K562 (cell line): ENCODE measurements around the gene C1QTNF12. TPM values are rescaled to one million over a fixed set of nuclear protein-coding genes. Genes with fewer than 3 reads are reported as not detected.
A peak's percentile ranks its signal among the peaks of the same experiment; 100 is the strongest.

Experiments used
- CC2D1A ChIP-seq: fragments of 450-650 bp; IDR thresholded peaks from 2 replicates; pipeline ENCODE4 v1.6.1; 2017; ENCODE audit warnings: mild to moderate bottlenecking
- COPS2 ChIP-seq: fragments of 450-650 bp; conservative IDR thresholded peaks from 2 replicates; pipeline ENCODE4 v1.6.1; 2016; ENCODE audit warnings: mild to moderate bottlenecking, moderate library complexity
- CREM ChIP-seq: IDR thresholded peaks from 2 replicates; pipeline ENCODE4 v1.6.1; 2014; ENCODE audit warnings: antibody characterized with exemption, low read depth
- FOS ChIP-seq: IDR thresholded peaks from 3 replicates; pipeline ENCODE4 v1.6.1; 2011; ENCODE audit not compliant: insufficient read length; ENCODE audit errors: extremely low read depth
- GABPB2 ChIP-seq: fragments of 250-450 bp; sonication (Bioruptor Pico); conservative IDR thresholded peaks from 2 replicates; pipeline ENCODE4 v1.5.1; 2021; ENCODE audit warnings: mild to moderate bottlenecking
- HDGF ChIP-seq: fragments of 450-650 bp; IDR thresholded peaks from 2 replicates; pipeline ENCODE4 v1.6.1; 2016
- NONO ChIP-seq, 2 experiments: fragments of 200-400 bp in 1 of 2; fragments of 450-650 bp in 1 of 2; formaldehyde crosslinking in 1 of 2; IDR thresholded peaks; 2 replicates each; pipeline ENCODE4 v1.6.1; 2017; ENCODE audit warnings: low read depth in 2 of 2, mild to moderate bottlenecking in 2 of 2, moderate library complexity in 2 of 2, low read length in 1 of 2
- RAD21 ChIP-seq, 2 experiments: fragments of 250-450 bp in 1 of 2; fragments of 450-650 bp in 1 of 2; sonication (Bioruptor Pico) in 1 of 2; formaldehyde crosslinking in 1 of 2; IDR thresholded peaks in 1 of 2; conservative IDR thresholded peaks in 1 of 2; 2 replicates each; pipeline versions ENCODE4 v1.4.0 to v1.8.0; 2020 to 2022; ENCODE audit warnings: mild to moderate bottlenecking in 2 of 2, moderate library complexity in 1 of 2
- RERE ChIP-seq: sonication (generic); formaldehyde crosslinking; IDR thresholded peaks from 2 replicates; pipeline ENCODE4 v1.8.0; 2023; ENCODE audit warnings: missing genetic modification reagents, mild to moderate bottlenecking, borderline replicate concordance
- SIN3B ChIP-seq: fragments of 450-650 bp; IDR thresholded peaks from 2 replicates; pipeline ENCODE4 v1.6.1; 2017; ENCODE audit warnings: low read depth, mild to moderate bottlenecking, moderate library complexity
- SMAD3 ChIP-seq: fragments of 450-650 bp; formaldehyde crosslinking; conservative IDR thresholded peaks from 2 replicates; pipeline ENCODE4 v1.4.0; 2020; ENCODE audit warnings: mild to moderate bottlenecking
- SOX6 ChIP-seq: fragments of 450-650 bp; IDR thresholded peaks from 2 replicates; pipeline ENCODE4 v1.6.1; 2014; ENCODE audit warnings: mild to moderate bottlenecking
- TAF15 ChIP-seq: fragments of 200-400 bp; formaldehyde crosslinking; IDR thresholded peaks from 2 replicates; pipeline ENCODE4 v1.6.1; 2017; ENCODE audit warnings: mild to moderate bottlenecking, low read depth, low read length, moderate library complexity
- TAF7 ChIP-seq: fragments of 450-650 bp; IDR thresholded peaks from 2 replicates; pipeline ENCODE4 v1.6.1; 2016; ENCODE audit warnings: missing genetic modification characterization, missing compliant biosample characterization
- TRIM25 ChIP-seq: fragments of 450-650 bp; IDR thresholded peaks from 2 replicates; pipeline ENCODE4 v1.7.0; 2016; ENCODE audit warnings: borderline replicate concordance
- XRCC3 ChIP-seq: fragments of 450-650 bp; IDR thresholded peaks from 2 replicates; pipeline ENCODE4 v1.6.1; 2017; ENCODE audit warnings: mild to moderate bottlenecking, moderate library complexity
- ZNF347 ChIP-seq: fragments of 450-650 bp; formaldehyde crosslinking; IDR thresholded peaks from 2 replicates; pipeline ENCODE4 v1.4.0; 2020; ENCODE audit warnings: low read depth, mild to moderate bottlenecking, moderate library complexity
- polyA plus RNA-seq, 8 experiments: library from polyadenylated mRNA; depleted of rRNA in 4 of 8; stranded (reverse) in 5 of 8; unstranded in 3 of 8; fragments of >200 nt; fragmentation: Nextera tagmentation in 2 of 8; fragmentation: Illumina TruSeq in 1 of 8; extraction: Ambion mirVana in 2 of 8; extraction: Trizol in 1 of 8; gene quantifications; 2 replicates each; pipeline versions ENCODE4 v1.2.1 to v1.2.3, GENCODE V29; 2011 to 2014; ENCODE audit warnings: inconsistent platforms in 1 of 8, missing spikeins in 1 of 8
- total RNA-seq, 7 experiments: library from RNA; depleted of rRNA in 6 of 7; stranded (reverse); fragments of >200 nt in 6 of 7; fragmentation: Illumina TruSeq in 2 of 7; extraction: Trizol in 2 of 7; gene quantifications; 2 replicates each; pipeline versions ENCODE4 v1.2.1 to v1.2.3, GENCODE V29; 2011 to 2021; ENCODE audit warnings: low replicate concordance in 1 of 7
- TF ChIP-seq, protein P1 (sequence below): IDR thresholded peaks from 3 replicates; pipeline ENCODE4 v1.6.1; 2011; ENCODE audit warnings: borderline replicate concordance, mild to moderate bottlenecking; ENCODE audit not compliant: insufficient read length, insufficient read depth
- TF ChIP-seq, protein P2 (sequence below): fragments of 450-650 bp; IDR thresholded peaks from 2 replicates; pipeline ENCODE4 v1.6.1; 2016; ENCODE audit warnings: antibody characterized with exemption

The C1QTNF12 gene
- total and polyA plus RNA-seq, 9 of the 15 experiments (the other 6 are each of a cell fraction or from before 2014, with no cell fraction given) = 0.11 to 4.3 (median 0.93) TPM; not detected in 3

DNA sequence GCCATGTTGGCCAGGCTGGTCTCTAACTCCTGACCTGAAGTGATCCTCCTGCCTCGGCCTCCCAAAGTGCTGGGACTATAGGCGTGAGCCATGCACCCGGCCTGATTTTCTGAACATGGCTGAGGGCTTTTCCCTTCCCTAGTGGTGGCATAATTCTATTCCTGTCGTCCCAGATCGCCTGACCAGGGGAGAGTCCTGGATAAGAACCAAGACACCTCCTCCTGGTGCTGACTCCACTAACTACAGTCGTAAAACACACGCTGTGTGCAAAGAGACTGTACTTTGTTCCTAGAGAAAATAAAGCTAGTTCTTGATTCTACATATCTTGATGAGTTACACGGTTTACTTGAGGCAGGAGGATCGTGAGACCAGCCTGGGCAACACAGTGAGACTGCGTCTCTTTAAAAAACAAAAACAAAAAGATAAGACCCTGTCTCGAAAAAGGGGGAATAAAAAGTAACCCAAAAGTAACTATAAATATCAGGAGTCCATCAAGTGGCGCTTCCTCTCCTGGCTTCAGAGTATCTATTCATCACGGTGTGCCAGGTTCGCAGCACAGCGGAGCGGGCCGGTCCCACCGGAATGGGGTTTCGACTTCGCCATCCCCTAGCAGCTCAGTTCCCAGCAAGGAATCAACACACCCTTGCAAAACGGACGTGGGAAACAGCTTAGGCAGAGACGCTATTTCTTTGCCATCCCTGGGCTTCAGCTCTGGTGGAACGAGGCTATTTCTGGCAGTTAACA lies 15.7 kb downstream of the C1QTNF12 start (continued):
- TF ChIP-seq RERE = no peak
- TF ChIP-seq RAD21 (CRISPR knock-in tag; conservative IDR thresholded peaks at IDR 0.05 in 1 of 2, IDR thresholded peaks at IDR 0.05 in 1 of 2) = peak; percentile 24 to 59
- no peak for TF ChIP-seq TAF15
- TF ChIP-seq SIN3B = no peak
- TF ChIP-seq XRCC3 = no peak
- TF ChIP-seq TAF7 (tag) = 0 out of 2 replicates have a peak, but pooled peaks have one; percentile 15
- TF ChIP-seq COPS2 = no peak
- TF ChIP-seq GABPB2 (CRISPR knock-in tag) = no peak
- TF ChIP-seq TRIM25 = peak; percentile 41; the same call in 1 of the 2 replicates
- TF ChIP-seq CC2D1A = no peak
- no peak; the same call in 1 of the 2 replicates for TF ChIP-seq HDGF
- no peak for TF ChIP-seq CREM
- no peak for TF ChIP-seq ZNF347 (CRISPR knock-in tag)
- no peak for TF ChIP-seq SMAD3
- TF ChIP-seq, protein P1, sequence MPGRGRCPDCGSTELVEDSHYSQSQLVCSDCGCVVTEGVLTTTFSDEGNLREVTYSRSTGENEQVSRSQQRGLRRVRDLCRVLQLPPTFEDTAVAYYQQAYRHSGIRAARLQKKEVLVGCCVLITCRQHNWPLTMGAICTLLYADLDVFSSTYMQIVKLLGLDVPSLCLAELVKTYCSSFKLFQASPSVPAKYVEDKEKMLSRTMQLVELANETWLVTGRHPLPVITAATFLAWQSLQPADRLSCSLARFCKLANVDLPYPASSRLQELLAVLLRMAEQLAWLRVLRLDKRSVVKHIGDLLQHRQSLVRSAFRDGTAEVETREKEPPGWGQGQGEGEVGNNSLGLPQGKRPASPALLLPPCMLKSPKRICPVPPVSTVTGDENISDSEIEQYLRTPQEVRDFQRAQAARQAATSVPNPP = no peak
- TF ChIP-seq SOX6 = no peak
- TF ChIP-seq, protein P2, sequence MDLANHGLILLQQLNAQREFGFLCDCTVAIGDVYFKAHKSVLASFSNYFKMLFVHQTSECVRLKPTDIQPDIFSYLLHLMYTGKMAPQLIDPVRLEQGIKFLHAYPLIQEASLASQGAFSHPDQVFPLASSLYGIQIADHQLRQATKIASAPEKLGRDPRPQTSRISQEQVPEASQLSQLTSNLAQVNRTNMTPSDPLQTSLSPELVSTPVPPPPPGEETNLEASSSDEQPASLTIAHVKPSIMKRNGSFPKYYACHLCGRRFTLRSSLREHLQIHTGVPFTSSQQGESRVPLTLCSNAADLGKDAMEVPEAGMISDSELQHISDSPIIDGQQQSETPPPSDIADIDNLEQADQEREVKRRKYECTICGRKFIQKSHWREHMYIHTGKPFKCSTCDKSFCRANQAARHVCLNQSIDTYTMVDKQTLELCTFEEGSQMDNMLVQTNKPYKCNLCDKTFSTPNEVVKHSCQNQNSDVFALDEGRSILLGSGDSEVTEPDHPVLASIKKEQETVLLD = no peak
- no peak for TF ChIP-seq NONO (IDR thresholded peaks at IDR 0.05; ENCODE audit: low read depth in 2 of 2, low read length in 1 of 2)
- TF ChIP-seq FOS = no peak
